A673 (cell line): ENCODE data around the gene RYK.

Source experiments
- CTCF ChIP-seq: fragments of 300-800, 200-600 bp; sonication (generic); conservative IDR thresholded peaks from 2 replicates; pipeline ENCODE4 v1.5.1; 2017; ENCODE audit warnings: low read depth, mild to moderate bottlenecking, antibody characterized with exemption, low read length, moderate library complexity, mixed read lengths
- EZH2 ChIP-seq: fragments of 200-600 bp; sonication (generic); IDR thresholded peaks from 2 replicates; pipeline ENCODE4 v1.6.1; 2017; ENCODE audit warnings: borderline replicate concordance, low read depth, mild to moderate bottlenecking, mixed read lengths, antibody characterized with exemption, low read length; ENCODE audit not compliant: poor library complexity, severe bottlenecking

- TF ChIP-seq CTCF (no peak), EZH2 (no peak)
These were observed 114.1 kb downstream of the RYK start for GRCh38 chr3:134136604-134137003.
